ENCODE results near the gene DNPH1. TPM values are rescaled to one million over a fixed set of nuclear protein-coding genes. Genes with fewer than 3 reads are reported as not detected.

The DNPH1 gene
- total and polyA plus RNA-seq, 9 of the 15 experiments (the other 6 are each of a cell fraction or from before 2014, with no cell fraction given) = 7.3 to 300 (median 68.7) TPM

DNA sequence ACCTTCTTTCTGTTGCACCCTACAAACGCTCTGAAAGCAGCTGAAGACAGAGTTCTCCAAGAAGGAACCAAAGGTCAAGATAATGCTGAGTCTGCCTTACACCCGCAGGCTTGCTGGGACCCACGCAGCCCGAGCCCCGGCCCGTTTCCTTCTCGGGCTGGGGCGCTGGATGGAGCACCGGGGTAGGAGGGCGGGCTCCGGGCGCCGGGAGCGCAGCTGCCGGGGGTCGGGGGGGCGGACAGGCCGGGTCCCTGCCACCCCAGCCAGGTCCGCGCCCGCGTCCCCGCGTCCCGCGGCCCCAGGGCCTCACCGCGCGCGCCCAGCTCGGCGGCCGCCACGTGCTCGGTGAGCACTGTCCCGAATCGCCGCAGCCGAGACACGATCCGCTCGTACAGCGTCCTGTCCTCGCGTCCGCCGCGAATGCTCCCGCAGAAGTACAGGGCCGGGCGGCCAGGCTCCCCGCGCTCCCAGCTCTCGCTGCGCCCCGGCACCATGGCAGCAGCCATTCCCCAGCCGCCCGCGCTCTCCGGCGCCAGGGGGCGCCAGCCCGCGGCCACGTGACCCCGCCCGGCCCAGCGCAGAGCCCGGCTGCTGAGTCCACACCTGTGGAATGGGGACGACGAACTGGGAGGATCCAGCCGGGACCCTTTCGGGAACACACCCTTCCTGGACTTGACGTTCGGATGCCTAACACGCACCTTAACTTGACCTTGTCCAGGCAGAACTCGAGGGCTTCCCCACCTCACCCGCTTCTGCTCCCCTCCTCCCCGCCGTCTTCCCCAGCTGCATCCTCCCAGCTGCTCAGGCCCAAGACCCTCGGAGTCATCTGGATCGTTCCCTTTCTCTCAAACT lies at the start of gene DNPH1 (continued):
- TF ChIP-seq, protein P1, sequence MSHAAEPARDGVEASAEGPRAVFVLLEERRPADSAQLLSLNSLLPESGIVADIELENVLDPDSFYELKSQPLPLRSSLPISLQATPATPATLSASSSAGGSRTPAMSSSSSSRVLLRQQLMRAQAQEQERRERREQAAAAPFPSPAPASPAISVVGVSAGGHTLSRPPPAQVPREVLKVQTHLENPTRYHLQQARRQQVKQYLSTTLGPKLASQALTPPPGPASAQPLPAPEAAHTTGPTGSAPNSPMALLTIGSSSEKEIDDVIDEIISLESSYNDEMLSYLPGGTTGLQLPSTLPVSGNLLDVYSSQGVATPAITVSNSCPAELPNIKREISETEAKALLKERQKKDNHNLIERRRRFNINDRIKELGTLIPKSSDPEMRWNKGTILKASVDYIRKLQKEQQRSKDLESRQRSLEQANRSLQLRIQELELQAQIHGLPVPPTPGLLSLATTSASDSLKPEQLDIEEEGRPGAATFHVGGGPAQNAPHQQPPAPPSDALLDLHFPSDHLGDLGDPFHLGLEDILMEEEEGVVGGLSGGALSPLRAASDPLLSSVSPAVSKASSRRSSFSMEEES (CRISPR knock-in tag; IDR thresholded peaks at IDR 0.05) = peak; percentile 97
- TF ChIP-seq NR2C1 (IDR thresholded peaks at IDR 0.05) (no peak), NR2C1 (tag; IDR thresholded peaks at IDR 0.05) (no peak), ZNF324 (CRISPR knock-in tag; IDR thresholded peaks at IDR 0.05) (no peak), SIN3A (IDR thresholded peaks at IDR 0.05; ENCODE audit: borderline replicate concordance in 2 of 2, control insufficient read depth in 1 of 2, low read depth in 2 of 2, low read length in 2 of 2) (peak; percentile 26 to 47; a peak in 1 of 4 replicates), CHD2 (IDR thresholded peaks at IDR 0.05; ENCODE audit: low read depth, low read length) (no peak; the same call in 1 of the 2 replicates), EGR1 (conservative IDR thresholded peaks at IDR 0.05) (0 out of 2 replicates have a peak, but pooled peaks have one; percentile 5), THAP7 (CRISPR knock-in tag; IDR thresholded peaks at IDR 0.05) (peak; percentile 65; the same call in 1 of the 2 replicates), CBX3 (IDR thresholded peaks at IDR 0.05; ENCODE audit: borderline replicate concordance in 1 of 2, low read length in 2 of 2) (peak in 1 of 2 experiments; percentile 30; a peak in 1 of 3 replicates), ZZZ3 (IDR thresholded peaks at IDR 0.05) (no peak), TARDBP (IDR thresholded peaks at IDR 0.05) (peak; percentile 74; the same call in 1 of the 2 replicates), ZNF316 (IDR thresholded peaks at IDR 0.05) (peak; percentile 95), RERE (CRISPR knock-in tag; IDR thresholded peaks at IDR 0.05; ENCODE audit: borderline replicate concordance) (0 out of 2 replicates have a peak, but pooled peaks have one; percentile 78)
- TF ChIP-seq, protein P2, sequence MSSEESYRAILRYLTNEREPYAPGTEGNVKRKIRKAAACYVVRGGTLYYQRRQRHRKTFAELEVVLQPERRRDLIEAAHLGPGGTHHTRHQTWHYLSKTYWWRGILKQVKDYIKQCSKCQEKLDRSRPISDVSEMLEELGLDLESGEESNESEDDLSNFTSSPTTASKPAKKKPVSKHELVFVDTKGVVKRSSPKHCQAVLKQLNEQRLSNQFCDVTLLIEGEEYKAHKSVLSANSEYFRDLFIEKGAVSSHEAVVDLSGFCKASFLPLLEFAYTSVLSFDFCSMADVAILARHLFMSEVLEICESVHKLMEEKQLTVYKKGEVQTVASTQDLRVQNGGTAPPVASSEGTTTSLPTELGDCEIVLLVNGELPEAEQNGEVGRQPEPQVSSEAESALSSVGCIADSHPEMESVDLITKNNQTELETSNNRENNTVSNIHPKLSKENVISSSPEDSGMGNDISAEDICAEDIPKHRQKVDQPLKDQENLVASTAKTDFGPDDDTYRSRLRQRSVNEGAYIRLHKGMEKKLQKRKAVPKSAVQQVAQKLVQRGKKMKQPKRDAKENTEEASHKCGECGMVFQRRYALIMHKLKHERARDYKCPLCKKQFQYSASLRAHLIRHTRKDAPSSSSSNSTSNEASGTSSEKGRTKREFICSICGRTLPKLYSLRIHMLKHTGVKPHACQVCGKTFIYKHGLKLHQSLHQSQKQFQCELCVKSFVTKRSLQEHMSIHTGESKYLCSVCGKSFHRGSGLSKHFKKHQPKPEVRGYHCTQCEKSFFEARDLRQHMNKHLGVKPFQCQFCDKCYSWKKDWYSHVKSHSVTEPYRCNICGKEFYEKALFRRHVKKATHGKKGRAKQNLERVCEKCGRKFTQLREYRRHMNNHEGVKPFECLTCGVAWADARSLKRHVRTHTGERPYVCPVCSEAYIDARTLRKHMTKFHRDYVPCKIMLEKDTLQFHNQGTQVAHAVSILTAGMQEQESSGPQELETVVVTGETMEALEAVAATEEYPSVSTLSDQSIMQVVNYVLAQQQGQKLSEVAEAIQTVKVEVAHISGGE (CRISPR knock-in tag; IDR thresholded peaks at IDR 0.05) = peak in 1 of 3 experiments; percentile 79; a peak in 2 of 6 replicates
